Upper lobe of left lung (tissue), 6 donors: ENCODE data around the gene TELO2. TPM values are rescaled to one million over a fixed set of nuclear protein-coding genes. Genes with fewer than 3 reads are reported as not detected.

Source experiments
- ATAC-seq, 2 donors: fragments of 200-7000 bp; cut with Tn5 transposase; one replicate each; pipeline ENCODE4 v1.9.1; 2022; ENCODE audit warnings: mild to moderate bottlenecking in 2 of 2, moderate library complexity in 2 of 2; ENCODE audit not compliant: low FRiP score in 2 of 2
- DNase-seq, 2 donors: peaks; one replicate each; pipeline ENCODE4 v3.0.0-alpha.2; 2019 to 2020
- H3K27ac ChIP-seq, 4 donors: fragments of 200-600 bp; sonication (generic); one replicate each; pipeline ENCODE4 v1.5.1; 2016 to 2019
- H3K27me3 ChIP-seq, 4 donors: fragments of 200-600 bp; sonication (generic); one replicate each; pipeline ENCODE4 v1.5.1; 2017 to 2019
- H3K36me3 ChIP-seq, 4 donors: fragments of 200-600 bp; sonication (generic); one replicate each; pipeline ENCODE4 v1.5.1; 2016 to 2019
- H3K4me1 ChIP-seq, 4 donors: fragments of 200-600 bp; sonication (generic); one replicate each; pipeline ENCODE4 v1.5.1; 2018 to 2019
- H3K4me3 ChIP-seq, 4 donors: fragments of 200-600 bp; sonication (generic); one replicate each; pipeline ENCODE4 v1.5.1; 2017 to 2019; ENCODE audit warnings: mild to moderate bottlenecking in 2 of 4, moderate library complexity in 1 of 4
- H3K9me3 ChIP-seq, 4 donors: fragments of 200-600 bp; sonication (generic); one replicate each; pipeline ENCODE4 v1.5.1; 2018 to 2019
- CTCF ChIP-seq, 6 experiments: fragments of 450-650 bp in 4 of 6; fragments of 200-600 bp in 2 of 6; sonication (generic) in 2 of 6; IDR thresholded peaks; one replicate each; pipeline ENCODE4 v1.5.1; 2016 to 2019; ENCODE audit warnings: antibody characterized with exemption in 6 of 6
- EP300 ChIP-seq, 4 donors: sonication (generic); formaldehyde crosslinking; IDR thresholded peaks; one replicate each; pipeline ENCODE4 v1.5.1; 2017; ENCODE audit warnings: antibody characterized with exemption in 4 of 4, control low read depth in 2 of 4
- POLR2A ChIP-seq, 4 donors: fragments of 450-650 bp; IDR thresholded peaks; one replicate each; pipeline ENCODE4 v1.5.1; 2016 to 2017; ENCODE audit warnings: antibody characterized with exemption in 4 of 4, mild to moderate bottlenecking in 2 of 4
- POLR2AphosphoS5 ChIP-seq, 2 donors: sonication (generic); formaldehyde crosslinking; IDR thresholded peaks; one replicate each; pipeline ENCODE4 v1.5.1; 2017; ENCODE audit warnings: antibody characterized with exemption in 2 of 2
- WGBS, 2 donors: methylation state at CpG; one replicate each; pipeline ENCODE4 v1.1.5; 2017 to 2018; 5-methylcytosine and 5-hydroxymethylcytosine counted together
- total RNA-seq, 6 donors: library from RNA; depleted of rRNA in 4 of 6; stranded (reverse); fragments of >200 nt in 4 of 6; gene quantifications; one replicate each; pipeline versions ENCODE4 v1.1.0 to v1.2.1, GENCODE V29; 2016 to 2021
- donor health status: DM: no; HTN: no; CAD: no; lungs with moderate emphysema.
- donor health status: DM: no; HTN: yes; CAD: no; lungs with severe emphysema.

The TELO2 gene
- total RNA-seq, 6 donors from 2014 or later: 13.8 to 130 (median 41.5) TPM

- H3K4me1 ChIP-seq: no peaks in the 10 kb centered on the region
- H3K27me3 ChIP-seq: no peaks in the 10 kb centered on the region
- peaks cover 19 to 98% (median 84%) of the 10 kb centered on the region in 4 donors for H3K36me3 ChIP-seq
- TF ChIP-seq POLR2A (IDR thresholded peaks at IDR 0.05) (no peak), POLR2AphosphoS5 (IDR thresholded peaks at IDR 0.05) (no peak), EP300 (IDR thresholded peaks at IDR 0.05) (no peak), CTCF (IDR thresholded peaks at IDR 0.05) (no peak)
- no peak overlapping the region for H3K4me3 ChIP-seq
- DNase-seq: peak in 1 of 2 donors; percentile 63
- no peak for ATAC-seq
- no peaks in the 10 kb centered on the region for H3K9me3 ChIP-seq
- WGBS, 2 donors: 93 to 94% methylated on average over 16 to 18 of the region's 19 CpGs
- no peak overlapping the region for H3K27ac ChIP-seq
Observed at GRCh38 chr16:1453316-1453715, 39.8 kb upstream of the TELO2 start.

- 89 to 100% methylated on average over 9 of the region's 17 CpGs for WGBS, 2 donors
- DNase-seq: peak in 1 of 2 donors; percentile 66
- peaks cover 19 to 93% (median 83%) of the 10 kb centered on the region in 4 donors for H3K36me3 ChIP-seq
Observed at GRCh38 chr16:1454561-1454960, 38.6 kb upstream of the TELO2 start.

GRCh38 chr16:1455190-1456171 lies 37.7 kb upstream of the TELO2 start:
- 92 to 95% methylated on average over 28 to 41 of the region's 41 CpGs for WGBS, 2 donors
- ATAC-seq: no peak
- Histone ChIP-seq H3K36me3 (peaks cover 19 to 92% (median 83%) of the 10 kb centered on the region in 4 donors), H3K27ac (no peak overlapping the region), H3K27me3 (no peaks in the 10 kb centered on the region), H3K4me1 (no peaks in the 10 kb centered on the region), H3K9me3 (no peaks in the 10 kb centered on the region), H3K4me3 (no peak overlapping the region)
- DNase-seq: peak in 1 of 2 donors; percentile 76
- no peak for TF ChIP-seq EP300 (IDR thresholded peaks at IDR 0.05)
- TF ChIP-seq POLR2A (IDR thresholded peaks at IDR 0.05): no peak
- TF ChIP-seq CTCF (IDR thresholded peaks at IDR 0.05): no peak
- TF ChIP-seq POLR2AphosphoS5 (IDR thresholded peaks at IDR 0.05): no peak

More at GRCh38 chr16:1454561-1454960, 38.6 kb upstream of the TELO2 start:
- H3K9me3 ChIP-seq: no peaks in the 10 kb centered on the region
- no peak overlapping the region for H3K4me3 ChIP-seq
- no peaks in the 10 kb centered on the region for H3K4me1 ChIP-seq
- H3K27ac ChIP-seq: no peak overlapping the region
- no peak for ATAC-seq
- no peak for TF ChIP-seq EP300 (IDR thresholded peaks at IDR 0.05)
- TF ChIP-seq POLR2AphosphoS5 (IDR thresholded peaks at IDR 0.05): no peak
- no peak for TF ChIP-seq CTCF (IDR thresholded peaks at IDR 0.05)
- TF ChIP-seq POLR2A (IDR thresholded peaks at IDR 0.05): no peak
- no peaks in the 10 kb centered on the region for H3K27me3 ChIP-seq

GRCh38 chr16:1456951-1457350 lies 36.2 kb upstream of the TELO2 start:
- no peak for TF ChIP-seq POLR2AphosphoS5 (IDR thresholded peaks at IDR 0.05)
- no peak for TF ChIP-seq EP300 (IDR thresholded peaks at IDR 0.05)
- TF ChIP-seq CTCF (IDR thresholded peaks at IDR 0.05): no peak
- no peak for TF ChIP-seq POLR2A (IDR thresholded peaks at IDR 0.05)
- ATAC-seq: no peak
- 74 to 93% methylated on average over 3 to 14 of the region's 16 CpGs for WGBS, 2 donors
- Histone ChIP-seq H3K9me3 (no peaks in the 10 kb centered on the region), H3K4me3 (no peak overlapping the region), H3K27me3 (no peaks in the 10 kb centered on the region), H3K36me3 (peaks cover 23 to 91% (median 81%) of the 10 kb centered on the region in 4 donors), H3K27ac (no peak overlapping the region), H3K4me1 (no peaks in the 10 kb centered on the region)
- DNase-seq: peak in 1 of 2 donors; percentile 53
